CD4-positive, CD25-positive, alpha-beta regulatory T cell (primary cell): ENCODE measurements around the gene SERPINA9. TPM values are rescaled to one million over a fixed set of nuclear protein-coding genes. Genes with fewer than 3 reads are reported as not detected.
A peak's percentile ranks its signal among the peaks of the same experiment; 100 is the strongest.
"Not testable (repeated sequence)": the region's sequence is repeated elsewhere in the genome, so short reads cannot be mapped to it uniquely, and the experiment has no call there.

Experiments
- ATAC-seq, 2 donors: fragments of 150-1000 bp; cut with Tn5 transposase; one replicate each; pipeline ENCODE4 v1.10.0; 2021; ENCODE audit warnings: low read depth in 2 of 2, moderate number of reproducible peaks in 2 of 2, moderate library complexity in 1 of 2
- DNase-seq, 3 donors: peaks; one replicate each; pipeline versions ENCODE4 v3.0.0 to v3.0.0-alpha.2; 2012 to 2022; ENCODE audit warnings: mixed read lengths in 1 of 3
- H3K27ac ChIP-seq: one replicate; pipeline ENCODE4 v1.7.0; 2013; ENCODE audit warnings: mild to moderate bottlenecking, low read length; ENCODE audit not compliant: insufficient read depth, poor library complexity, severe bottlenecking
- H3K27me3 ChIP-seq: one replicate; pipeline ENCODE4 v1.7.0; 2013; ENCODE audit warnings: low read length; ENCODE audit not compliant: control insufficient read depth, insufficient read depth
- H3K36me3 ChIP-seq: one replicate; pipeline ENCODE4 v1.7.0; 2013; ENCODE audit warnings: mild to moderate bottlenecking, low read length, moderate library complexity; ENCODE audit not compliant: control insufficient read depth, insufficient read depth
- H3K4me1 ChIP-seq: 2 replicates; pipeline ENCODE4 v1.7.0; 2013; ENCODE audit warnings: mild to moderate bottlenecking, low read length; ENCODE audit not compliant: insufficient read depth, control insufficient read depth, poor library complexity, severe bottlenecking
- H3K4me3 ChIP-seq: one replicate; pipeline ENCODE4 v1.7.0; 2013; ENCODE audit warnings: low read depth, mild to moderate bottlenecking, low read length, moderate library complexity
- H3K9me3 ChIP-seq, 2 experiments: 1 replicate in 1 of 2; 2 replicates in 1 of 2; pipeline ENCODE4 v1.7.0; 2013; ENCODE audit warnings: low read length in 2 of 2, mild to moderate bottlenecking in 1 of 2, moderate library complexity in 1 of 2; ENCODE audit not compliant: control insufficient read depth in 2 of 2
- H3K27ac Mint-ChIP-seq, 3 donors: one replicate each; pipeline ENCODE4 v1.8.0; 2020 to 2022; ENCODE audit warnings: mild to moderate bottlenecking in 3 of 3, mixed read lengths in 3 of 3, moderate library complexity in 2 of 3
- H3K27me3 Mint-ChIP-seq: one replicate; pipeline ENCODE4 v1.8.0; 2022; ENCODE audit warnings: mild to moderate bottlenecking, mixed read lengths
- H3K36me3 Mint-ChIP-seq: one replicate; pipeline ENCODE4 v1.8.0; 2020; ENCODE audit warnings: mixed read lengths
- H3K4me1 Mint-ChIP-seq, 4 donors: one replicate each; pipeline ENCODE4 v1.8.0; 2020 to 2022; ENCODE audit warnings: mixed read lengths in 4 of 4, mild to moderate bottlenecking in 1 of 4
- H3K4me3 Mint-ChIP-seq, 4 donors: one replicate each; pipeline ENCODE4 v1.8.0; 2020 to 2022; ENCODE audit warnings: mild to moderate bottlenecking in 4 of 4, mixed read lengths in 4 of 4, moderate library complexity in 3 of 4
- H3K9me3 Mint-ChIP-seq, 7 donors: one replicate each; pipeline ENCODE4 v1.8.0; 2020 to 2022; ENCODE audit warnings: mixed read lengths in 7 of 7, mild to moderate bottlenecking in 3 of 7, moderate library complexity in 2 of 7
- polyA plus RNA-seq, 4 donors: library from polyadenylated mRNA; unstranded; fragments of 300-500 nt; fragmentation: Illumina TruSeq; gene quantifications; one replicate each; pipeline ENCODE4 v1.2.3, GENCODE V29; 2021
- total RNA-seq: library from RNA; stranded (reverse); gene quantifications from one replicate; pipeline ENCODE4 v1.2.3, GENCODE V29; 2022

Gene SERPINA9
- total and polyA plus RNA-seq, 5 donors from 2014 or later: not detected

- Mint-ChIP-seq H3K27ac (no peak overlapping the region), H3K27me3 (peaks cover 7% of the 10 kb centered on the region), H3K9me3 (peaks cover 0 to 9% (median 2%) of the 10 kb centered on the region in 7 donors), H3K36me3 (no peaks in the 10 kb centered on the region), H3K4me1 (no peaks in the 10 kb centered on the region), H3K4me3 (no peak overlapping the region)
- no peak for DNase-seq
- peaks cover 5% of the 10 kb centered on the region for H3K27me3 ChIP-seq
- no peak for ATAC-seq
- no peak overlapping the region for H3K4me3 ChIP-seq
- H3K4me1 ChIP-seq: no peaks in the 10 kb centered on the region
- no peaks in the 10 kb centered on the region for H3K9me3 ChIP-seq
- H3K27ac ChIP-seq: no peak overlapping the region
- H3K36me3 ChIP-seq: no peaks in the 10 kb centered on the region
Observed at GRCh38 chr14:94428610-94429009, 47.4 kb downstream of the SERPINA9 start.

DNA sequence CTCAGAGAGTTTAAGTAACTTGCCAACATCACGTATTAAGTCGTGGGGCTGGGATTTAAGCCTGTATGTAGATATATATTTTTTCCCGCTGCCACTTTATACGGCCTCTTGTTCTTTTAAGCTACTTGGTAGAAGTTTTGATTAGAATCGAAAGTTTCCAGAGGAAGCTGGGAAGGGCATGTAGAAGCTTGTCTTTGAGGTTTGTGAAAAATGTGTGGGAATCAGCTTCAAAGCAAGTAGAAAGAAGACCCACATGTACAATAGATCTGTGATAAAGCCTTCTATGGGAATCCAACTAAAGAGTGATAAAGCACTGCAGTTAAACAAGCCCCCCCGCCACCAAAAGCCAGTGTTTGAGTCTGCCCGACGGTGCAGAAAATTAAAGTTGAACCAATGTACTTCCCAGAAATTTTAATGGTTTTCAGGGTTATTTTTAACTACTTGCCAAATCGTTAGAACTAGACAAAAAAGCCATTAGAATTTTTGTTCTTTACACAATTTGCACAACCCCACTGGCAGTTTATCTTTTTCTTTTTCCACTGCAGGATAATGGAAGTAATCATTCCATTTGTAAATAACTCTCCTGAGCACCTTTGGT is 48.9 kb downstream of the SERPINA9 start:
- Histone ChIP-seq H3K9me3 (no peaks in the 10 kb centered on the region), H3K27me3 (peaks cover 5% of the 10 kb centered on the region), H3K36me3 (no peaks in the 10 kb centered on the region), H3K4me1 (no peaks in the 10 kb centered on the region), H3K4me3 (no peak overlapping the region), H3K27ac (no peak overlapping the region)
- DNase-seq (no peak), ATAC-seq (no peak)
- no peak overlapping the region for H3K4me3 Mint-ChIP-seq
- H3K9me3 Mint-ChIP-seq: peaks cover 0 to 9% (median 2%) of the 10 kb centered on the region in 7 donors
- no peaks in the 10 kb centered on the region for H3K4me1 Mint-ChIP-seq
- no peak overlapping the region for H3K27ac Mint-ChIP-seq
- no peaks in the 10 kb centered on the region for H3K36me3 Mint-ChIP-seq
- H3K27me3 Mint-ChIP-seq: peaks cover 11% of the 10 kb centered on the region

DNA sequence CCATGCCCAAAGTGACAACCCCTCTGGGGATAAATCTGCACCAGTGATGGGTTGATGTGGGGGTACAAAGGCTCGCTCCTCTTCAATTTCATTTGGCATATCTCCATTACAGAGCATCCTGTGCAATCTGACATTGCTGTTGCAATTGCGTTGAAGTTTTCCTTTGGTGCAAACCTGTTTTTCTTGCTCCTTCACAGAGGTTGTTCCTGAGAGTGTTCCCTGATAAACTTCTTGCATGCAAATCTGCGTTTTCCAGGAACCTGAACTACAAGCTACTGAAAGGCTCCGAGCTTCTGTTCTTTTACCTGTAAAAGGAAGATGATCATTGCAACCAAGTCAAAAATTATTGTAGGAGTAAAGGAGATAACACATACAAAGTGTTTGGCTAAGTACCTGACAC is 49.5 kb downstream of the SERPINA9 start:
- H3K9me3 Mint-ChIP-seq: peaks cover 0 to 7% (median 2%) of the 10 kb centered on the region in 7 donors
- no peaks in the 10 kb centered on the region for H3K36me3 Mint-ChIP-seq

DNA sequence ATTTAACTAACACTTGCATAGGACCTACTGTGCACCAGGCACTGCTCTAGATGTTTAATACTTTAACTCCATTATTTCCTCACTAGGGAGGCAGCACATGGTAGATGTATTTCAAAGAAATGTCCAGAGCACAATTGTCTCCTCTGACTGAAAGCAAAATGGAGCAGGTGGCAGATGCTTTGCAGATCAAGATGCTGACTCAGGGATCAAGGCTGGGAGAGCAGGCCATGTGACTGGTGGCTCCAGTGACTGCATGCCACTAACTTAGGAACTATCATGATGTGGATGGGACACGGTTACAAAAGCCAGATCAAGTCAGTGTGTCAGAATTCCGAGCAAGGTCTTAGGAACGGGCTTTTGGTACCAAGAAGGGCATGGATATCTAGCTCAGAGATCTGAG is 51.6 kb downstream of the SERPINA9 start:
- ATAC-seq (no peak), DNase-seq (no peak)
- peaks cover 9% of the 10 kb centered on the region for H3K27me3 ChIP-seq
- H3K4me1 Mint-ChIP-seq: no peaks in the 10 kb centered on the region
- no peaks in the 10 kb centered on the region for H3K4me1 ChIP-seq
- H3K36me3 Mint-ChIP-seq: no peaks in the 10 kb centered on the region
- H3K4me3 ChIP-seq: no peak overlapping the region
- H3K9me3 Mint-ChIP-seq: peaks cover 0 to 4% (median 2%) of the 10 kb centered on the region in 7 donors
- no peak overlapping the region for H3K27ac ChIP-seq
- peaks cover 18% of the 10 kb centered on the region for H3K27me3 Mint-ChIP-seq
- H3K4me3 Mint-ChIP-seq: no peak overlapping the region
- no peaks in the 10 kb centered on the region for H3K36me3 ChIP-seq
- H3K27ac Mint-ChIP-seq: no peak overlapping the region
- no peaks in the 10 kb centered on the region for H3K9me3 ChIP-seq

More for the DNA sequence above, 49.5 kb downstream of the SERPINA9 start:
- Mint-ChIP-seq H3K4me1 (no peaks in the 10 kb centered on the region), H3K27me3 (peaks cover 13% of the 10 kb centered on the region), H3K27ac (no peak overlapping the region), H3K4me3 (no peak overlapping the region)
- H3K4me1 ChIP-seq: no peaks in the 10 kb centered on the region
- no peak for ATAC-seq
- DNase-seq: no peak
- H3K9me3 ChIP-seq: no peaks in the 10 kb centered on the region
- no peak overlapping the region for H3K4me3 ChIP-seq
- no peaks in the 10 kb centered on the region for H3K36me3 ChIP-seq
- peaks cover 6% of the 10 kb centered on the region for H3K27me3 ChIP-seq
- no peak overlapping the region for H3K27ac ChIP-seq

DNA sequence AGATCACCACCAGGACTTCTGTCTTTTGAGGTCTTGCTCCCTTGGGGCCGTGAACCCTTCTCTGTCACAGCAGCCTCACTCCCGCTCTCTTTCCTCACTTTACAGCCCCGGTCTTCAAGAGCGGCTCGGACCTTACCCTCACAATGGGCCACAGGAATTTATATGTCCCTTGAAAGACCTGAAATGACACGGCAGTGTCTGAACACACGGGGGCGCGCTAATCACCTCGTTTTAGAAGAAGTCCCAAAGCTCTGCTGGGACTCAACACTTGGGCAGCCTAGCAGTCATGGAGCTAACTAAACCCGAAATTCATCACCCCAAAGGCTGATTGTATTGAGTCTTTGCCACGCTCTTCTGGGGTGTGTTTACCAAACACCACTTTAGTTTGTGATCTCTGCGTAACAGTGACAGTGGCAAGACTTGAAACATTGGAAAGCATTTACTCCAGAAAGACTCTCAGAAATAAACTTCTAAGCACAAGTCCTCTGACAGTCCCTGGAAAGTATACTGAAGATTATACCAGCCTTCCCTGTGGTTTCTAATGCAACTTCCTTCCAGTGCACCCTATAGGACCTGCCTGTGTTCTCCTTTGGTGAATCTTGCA is 52.4 kb downstream of the SERPINA9 start:
- H3K27me3 Mint-ChIP-seq: peaks cover 21% of the 10 kb centered on the region
- H3K4me1 Mint-ChIP-seq: no peaks in the 10 kb centered on the region
- no peak overlapping the region for H3K27ac Mint-ChIP-seq
- H3K4me1 ChIP-seq: no peaks in the 10 kb centered on the region
- no peak overlapping the region for H3K4me3 ChIP-seq
- H3K36me3 Mint-ChIP-seq: no peaks in the 10 kb centered on the region
- peak in 1 of 3 donors; percentile 45 for DNase-seq
- peaks cover 9% of the 10 kb centered on the region for H3K27me3 ChIP-seq
- no peaks in the 10 kb centered on the region for H3K36me3 ChIP-seq
- no peak for ATAC-seq
- H3K9me3 Mint-ChIP-seq: peaks cover 0 to 4% (median 2%) of the 10 kb centered on the region in 7 donors
- H3K27ac ChIP-seq: no peak overlapping the region
- H3K4me3 Mint-ChIP-seq: no peak overlapping the region
- no peaks in the 10 kb centered on the region for H3K9me3 ChIP-seq

DNA sequence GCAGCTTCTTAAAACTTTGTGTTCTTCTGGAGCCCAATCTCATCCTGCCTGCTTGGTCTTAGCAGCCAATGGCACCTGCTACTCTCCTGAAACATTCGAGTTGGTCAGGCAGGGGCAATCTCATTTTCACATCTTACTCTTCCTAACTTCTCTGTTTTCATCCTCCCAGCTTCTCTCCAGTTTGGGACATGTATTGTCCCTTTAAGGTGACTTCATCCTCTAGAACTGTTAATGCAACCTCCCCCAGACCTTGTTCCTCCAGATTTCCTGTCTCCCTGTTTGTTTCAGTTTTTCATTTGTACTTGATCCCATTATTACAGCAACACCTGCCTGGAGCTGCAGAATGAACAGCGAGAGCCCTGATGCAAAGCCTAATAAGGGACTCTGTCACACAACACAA is 54.7 kb downstream of the SERPINA9 start:
- Mint-ChIP-seq H3K27me3 (peaks cover 21% of the 10 kb centered on the region), H3K9me3 (peaks cover 0 to 7% (median 5%) of the 10 kb centered on the region in 7 donors), H3K27ac (no peak overlapping the region), H3K4me3 (no peak overlapping the region), H3K4me1 (no peaks in the 10 kb centered on the region), H3K36me3 (no peaks in the 10 kb centered on the region)
- H3K27ac ChIP-seq: no peak overlapping the region
- H3K4me3 ChIP-seq: no peak overlapping the region
- DNase-seq (no peak), ATAC-seq (no peak)
- no peaks in the 10 kb centered on the region for H3K9me3 ChIP-seq
- no peaks in the 10 kb centered on the region for H3K36me3 ChIP-seq
- H3K27me3 ChIP-seq: peaks cover 9% of the 10 kb centered on the region
- no peaks in the 10 kb centered on the region for H3K4me1 ChIP-seq

DNA sequence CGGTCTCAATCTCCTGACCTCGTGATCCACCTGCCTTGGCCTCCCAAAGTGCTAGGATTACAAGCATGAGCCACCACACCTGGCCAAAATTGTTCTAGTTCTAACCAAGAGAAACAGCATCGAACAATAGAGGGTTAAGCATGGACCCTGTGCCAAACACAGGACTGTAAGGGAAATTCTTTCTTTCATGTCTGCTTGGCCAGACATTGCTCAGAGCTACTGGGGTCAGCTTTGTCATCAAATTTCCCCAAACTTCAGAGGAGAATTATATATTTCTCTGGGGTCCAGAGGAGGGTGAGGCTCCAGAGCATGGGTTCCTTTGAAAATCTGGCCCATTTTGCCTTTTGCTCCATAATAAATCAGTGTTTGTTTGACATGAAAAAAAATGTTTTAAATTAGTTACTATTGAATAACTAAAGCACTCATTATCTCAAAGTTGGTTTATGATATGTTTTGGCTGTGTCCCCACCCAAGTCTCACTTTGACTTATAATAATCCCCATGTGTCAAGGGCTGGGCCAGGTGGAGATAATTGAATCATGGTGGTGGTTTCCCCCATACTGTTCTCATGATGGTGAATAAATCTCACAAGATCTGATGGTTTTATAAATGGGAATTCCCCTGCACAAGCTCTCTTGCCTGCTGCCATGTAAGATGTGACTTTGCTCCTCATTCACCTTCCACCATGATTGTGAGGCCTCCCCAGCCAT is 58.3 kb downstream of the SERPINA9 start:
- not testable (repeated sequence) for H3K4me3 Mint-ChIP-seq, H3K27ac ChIP-seq, H3K9me3 ChIP-seq, DNase-seq, H3K27me3 ChIP-seq, H3K36me3 Mint-ChIP-seq, H3K27me3 Mint-ChIP-seq, H3K36me3 ChIP-seq, H3K9me3 Mint-ChIP-seq, H3K4me1 ChIP-seq, H3K4me1 Mint-ChIP-seq, H3K4me3 ChIP-seq, ATAC-seq
- H3K27ac Mint-ChIP-seq: peak overlapping the region in 1 of 3 donors; percentile 32
